SK-N-SH treated with all-trans-retinoic acid at 6 μM for 48 hours (cell line): Measurements from ENCODE around the gene C1QTNF9.

ENCODE experiments used
- ISL1 ChIP-seq: fragments of 250-450 bp; sonication (Bioruptor Pico); IDR thresholded peaks from 2 replicates; pipeline ENCODE4 v2.1.2; 2022; ENCODE audit warnings: mild to moderate bottlenecking, moderate library complexity
- TCF4 ChIP-seq: fragments of 250-450 bp; sonication (Bioruptor Pico); IDR thresholded peaks from 2 replicates; pipeline ENCODE4 v1.8.0; 2021; ENCODE audit warnings: mild to moderate bottlenecking, moderate library complexity, borderline replicate concordance
- ZNF565 ChIP-seq: fragments of 450-650 bp; formaldehyde crosslinking; conservative IDR thresholded peaks from 2 replicates; pipeline ENCODE4 v1.5.0; 2020; ENCODE audit warnings: low read depth, mild to moderate bottlenecking, moderate library complexity
- TF ChIP-seq, protein P1 (sequence below): fragments of 250-450 bp; sonication (Bioruptor Pico); IDR thresholded peaks from 2 replicates; pipeline ENCODE4 v1.5.0; 2020; ENCODE audit warnings: mild to moderate bottlenecking, moderate library complexity
- TF ChIP-seq, protein P2 (sequence below): fragments of 250-450 bp; sonication (Bioruptor Pico); IDR thresholded peaks from 2 replicates; pipeline ENCODE4 v1.5.1; 2020; ENCODE audit warnings: low read depth, mild to moderate bottlenecking, moderate library complexity

DNA sequence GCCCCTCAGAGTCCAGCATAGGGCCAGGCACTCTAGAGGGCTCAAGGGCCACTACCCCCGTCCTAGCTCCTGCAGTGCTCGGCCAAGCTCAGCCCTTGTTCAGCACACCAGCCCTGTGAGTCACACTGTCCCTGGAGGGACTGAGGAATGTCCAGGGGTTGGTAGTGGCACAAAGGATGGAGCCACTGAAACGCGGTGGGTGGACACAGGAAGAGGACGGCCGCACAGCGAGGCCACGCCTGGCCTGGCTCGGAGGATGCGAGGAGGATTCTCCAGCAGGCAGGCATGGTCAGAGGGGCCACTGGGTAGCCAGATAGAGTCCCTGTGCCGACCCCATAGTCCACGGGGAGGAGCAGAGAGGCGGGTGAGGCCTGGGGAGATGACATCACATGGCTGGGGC, 45.7 kb downstream of the C1QTNF9 start:
- TF ChIP-seq ISL1 (CRISPR knock-in tag) (no peak), ZNF565 (CRISPR knock-in tag) (no peak), TCF4 (no peak)
- TF ChIP-seq, protein P1, sequence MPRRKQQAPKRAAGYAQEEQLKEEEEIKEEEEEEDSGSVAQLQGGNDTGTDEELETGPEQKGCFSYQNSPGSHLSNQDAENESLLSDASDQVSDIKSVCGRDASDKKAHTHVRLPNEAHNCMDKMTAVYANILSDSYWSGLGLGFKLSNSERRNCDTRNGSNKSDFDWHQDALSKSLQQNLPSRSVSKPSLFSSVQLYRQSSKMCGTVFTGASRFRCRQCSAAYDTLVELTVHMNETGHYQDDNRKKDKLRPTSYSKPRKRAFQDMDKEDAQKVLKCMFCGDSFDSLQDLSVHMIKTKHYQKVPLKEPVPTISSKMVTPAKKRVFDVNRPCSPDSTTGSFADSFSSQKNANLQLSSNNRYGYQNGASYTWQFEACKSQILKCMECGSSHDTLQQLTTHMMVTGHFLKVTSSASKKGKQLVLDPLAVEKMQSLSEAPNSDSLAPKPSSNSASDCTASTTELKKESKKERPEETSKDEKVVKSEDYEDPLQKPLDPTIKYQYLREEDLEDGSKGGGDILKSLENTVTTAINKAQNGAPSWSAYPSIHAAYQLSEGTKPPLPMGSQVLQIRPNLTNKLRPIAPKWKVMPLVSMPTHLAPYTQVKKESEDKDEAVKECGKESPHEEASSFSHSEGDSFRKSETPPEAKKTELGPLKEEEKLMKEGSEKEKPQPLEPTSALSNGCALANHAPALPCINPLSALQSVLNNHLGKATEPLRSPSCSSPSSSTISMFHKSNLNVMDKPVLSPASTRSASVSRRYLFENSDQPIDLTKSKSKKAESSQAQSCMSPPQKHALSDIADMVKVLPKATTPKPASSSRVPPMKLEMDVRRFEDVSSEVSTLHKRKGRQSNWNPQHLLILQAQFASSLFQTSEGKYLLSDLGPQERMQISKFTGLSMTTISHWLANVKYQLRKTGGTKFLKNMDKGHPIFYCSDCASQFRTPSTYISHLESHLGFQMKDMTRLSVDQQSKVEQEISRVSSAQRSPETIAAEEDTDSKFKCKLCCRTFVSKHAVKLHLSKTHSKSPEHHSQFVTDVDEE (CRISPR knock-in tag), result no peak
- TF ChIP-seq, protein P2, sequence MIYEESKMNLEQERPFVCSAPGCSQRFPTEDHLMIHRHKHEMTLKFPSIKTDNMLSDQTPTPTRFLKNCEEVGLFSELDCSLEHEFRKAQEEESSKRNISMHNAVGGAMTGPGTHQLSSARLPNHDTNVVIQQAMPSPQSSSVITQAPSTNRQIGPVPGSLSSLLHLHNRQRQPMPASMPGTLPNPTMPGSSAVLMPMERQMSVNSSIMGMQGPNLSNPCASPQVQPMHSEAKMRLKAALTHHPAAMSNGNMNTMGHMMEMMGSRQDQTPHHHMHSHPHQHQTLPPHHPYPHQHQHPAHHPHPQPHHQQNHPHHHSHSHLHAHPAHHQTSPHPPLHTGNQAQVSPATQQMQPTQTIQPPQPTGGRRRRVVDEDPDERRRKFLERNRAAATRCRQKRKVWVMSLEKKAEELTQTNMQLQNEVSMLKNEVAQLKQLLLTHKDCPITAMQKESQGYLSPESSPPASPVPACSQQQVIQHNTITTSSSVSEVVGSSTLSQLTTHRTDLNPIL (CRISPR knock-in tag), result no peak
